ENCODE results near the gene CROT.

CROT gene

GRCh38 chr7:87411186-87411585 lies 65.7 kb downstream of the CROT start:
- no peak overlapping the region for H3K4me3 ChIP-seq (ENCODE audit: low read depth, low read length)
- no peak for TF ChIP-seq CTCF (IDR thresholded peaks at IDR 0.05; ENCODE audit: borderline replicate concordance, insufficient read depth, low read depth, low read length)

GRCh38 chr7:87413029-87413428 lies 67.6 kb downstream of the CROT start:
- no peak overlapping the region for H3K4me3 ChIP-seq (ENCODE audit: low read depth, low read length)
- no peak for TF ChIP-seq CTCF (IDR thresholded peaks at IDR 0.05; ENCODE audit: borderline replicate concordance, insufficient read depth, low read depth, low read length)

- TF ChIP-seq CTCF (IDR thresholded peaks at IDR 0.05; ENCODE audit: borderline replicate concordance, insufficient read depth, low read depth, low read length), result no peak
- H3K4me3 ChIP-seq (ENCODE audit: low read depth, low read length), result no peak overlapping the region
Measured at GRCh38 chr7:87413951-87414793, 68.7 kb downstream of the CROT start.

- no peak for TF ChIP-seq CTCF (IDR thresholded peaks at IDR 0.05; ENCODE audit: borderline replicate concordance, insufficient read depth, low read depth, low read length)
- no peak overlapping the region for H3K4me3 ChIP-seq (ENCODE audit: low read depth, low read length)
Measured at GRCh38 chr7:87414794-87415188, 69.3 kb downstream of the CROT start.

- no peak overlapping the region for H3K4me3 ChIP-seq (ENCODE audit: low read depth, low read length)
- TF ChIP-seq CTCF (IDR thresholded peaks at IDR 0.05; ENCODE audit: borderline replicate concordance, insufficient read depth, low read depth, low read length), result peak; percentile 34; the same call in 1 of the 2 replicates
Measured at GRCh38 chr7:87416682-87417587, 71.5 kb downstream of the CROT start.

- no peak for TF ChIP-seq CTCF (IDR thresholded peaks at IDR 0.05; ENCODE audit: borderline replicate concordance, insufficient read depth, low read depth, low read length)
- H3K4me3 ChIP-seq (ENCODE audit: low read depth, low read length), result no peak overlapping the region
Measured at GRCh38 chr7:87420173-87420572, 74.7 kb downstream of the CROT start.

Data from GM12875 (cell line).